Stimulated activated CD8-positive, alpha-beta memory T cell treated with anti-CD3 and anti-CD28 coated beads, Interleukin-15, amount 100 ng/mL, for 4 hours (primary cell): ENCODE results near the gene FTCD.
"Not testable (repeated sequence)": the region's sequence is repeated elsewhere in the genome, so short reads cannot be mapped to it uniquely, and the experiment has no call there.

ENCODE experiments used
- DNase-seq, 2 donors: peaks; one replicate each; pipeline ENCODE4 v3.0.0-alpha.2; 2020; ENCODE audit warnings: low read depth in 2 of 2

Gene FTCD

DNA sequence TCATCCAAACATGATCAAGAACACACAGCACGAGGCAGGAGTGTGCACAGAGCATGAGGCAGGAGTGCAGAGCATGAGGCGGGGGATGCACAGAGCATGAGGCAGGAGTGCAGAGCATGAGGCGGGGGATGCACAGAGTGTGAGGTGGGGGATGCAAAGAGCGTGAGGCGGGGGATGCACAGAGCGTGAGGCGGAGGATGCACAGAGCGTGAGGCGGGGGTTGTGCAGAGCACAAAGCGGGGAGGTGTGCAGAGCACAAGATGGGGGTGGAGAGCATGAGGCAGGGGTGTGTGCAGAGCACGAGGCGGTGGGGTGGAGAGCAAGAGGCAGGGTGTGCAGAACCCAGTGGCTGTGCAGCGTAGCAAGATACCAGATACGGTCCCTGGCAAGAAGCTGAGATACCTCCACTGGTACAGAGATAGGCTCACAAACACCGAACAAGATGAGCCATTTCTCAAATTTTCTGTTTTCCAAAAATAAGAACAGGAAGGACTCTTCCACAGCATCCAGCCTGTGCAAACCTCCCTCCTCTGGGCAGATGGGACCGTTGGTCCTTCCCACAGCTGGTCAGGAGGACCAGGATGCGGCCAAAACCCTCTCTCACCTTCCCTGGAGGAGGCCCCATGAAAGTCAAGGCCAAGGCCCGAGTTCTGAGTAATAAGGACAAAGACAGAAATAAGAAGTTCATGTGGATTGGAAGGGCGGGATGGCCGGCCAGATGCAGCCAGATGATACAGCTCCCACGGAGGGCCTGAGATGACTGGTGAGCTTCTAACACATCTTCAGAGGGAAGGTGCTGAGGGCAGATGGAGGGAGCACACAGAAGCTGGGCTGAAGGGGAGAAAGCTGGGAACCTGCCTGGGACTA is 16.9 kb upstream of the FTCD start:
- no peak for DNase-seq

DNA sequence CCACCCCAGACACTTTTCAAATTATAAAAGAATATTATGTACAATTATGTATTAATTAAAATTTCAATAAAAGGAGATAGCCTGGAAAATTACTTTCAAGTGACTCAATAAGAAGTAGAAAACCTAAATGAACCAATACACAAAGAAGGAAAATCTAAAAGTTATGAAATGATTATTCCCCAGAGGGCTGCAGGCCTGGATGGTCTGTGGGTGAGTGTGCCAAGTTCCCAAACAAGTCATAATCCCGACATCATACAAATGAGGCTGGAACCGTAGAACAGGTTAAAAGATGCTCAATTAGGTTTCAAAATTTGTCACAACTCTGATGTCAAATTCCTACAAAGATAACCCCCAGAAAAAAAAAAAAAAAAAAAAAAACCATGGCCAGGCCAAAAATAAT is 16.2 kb upstream of the FTCD start:
- DNase-seq, result no peak

DNA sequence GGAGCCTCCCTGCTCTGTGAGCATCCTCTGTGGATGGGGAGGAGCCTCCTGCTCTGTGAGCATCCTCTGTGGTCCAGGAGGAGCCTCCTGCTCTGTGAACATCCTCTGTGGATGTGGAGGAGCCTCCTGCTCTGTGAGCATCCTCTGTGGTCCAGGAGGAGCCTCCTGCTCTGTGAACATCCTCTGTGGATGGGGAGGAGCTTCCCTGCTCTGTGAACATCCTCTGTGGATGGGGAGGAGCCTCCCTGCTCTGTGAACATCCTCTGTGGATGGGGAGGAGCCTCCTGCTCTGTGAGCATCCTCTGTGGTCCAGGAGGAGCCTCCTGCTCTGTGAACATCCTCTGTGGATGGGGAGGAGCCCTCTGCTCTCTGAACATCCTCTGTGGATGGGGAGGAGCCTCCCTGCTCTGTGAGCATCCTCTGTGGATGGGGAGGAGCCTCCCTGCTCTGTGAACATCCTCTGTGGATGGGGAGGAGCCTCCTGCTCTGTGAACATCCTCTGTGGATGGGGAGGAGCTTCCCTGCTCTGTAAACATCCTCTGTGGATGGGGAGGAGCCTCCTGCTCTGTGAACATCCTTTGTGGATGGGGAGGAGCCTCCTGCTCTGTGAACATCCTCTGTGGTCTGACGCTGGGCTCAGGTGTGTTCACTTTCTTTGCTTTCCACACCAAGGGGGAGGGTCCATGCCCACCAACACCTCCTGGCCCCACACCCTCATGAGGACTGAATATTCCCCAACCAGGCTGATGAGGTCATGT is 15.2 kb upstream of the FTCD start:
- not testable (repeated sequence) for DNase-seq

DNA sequence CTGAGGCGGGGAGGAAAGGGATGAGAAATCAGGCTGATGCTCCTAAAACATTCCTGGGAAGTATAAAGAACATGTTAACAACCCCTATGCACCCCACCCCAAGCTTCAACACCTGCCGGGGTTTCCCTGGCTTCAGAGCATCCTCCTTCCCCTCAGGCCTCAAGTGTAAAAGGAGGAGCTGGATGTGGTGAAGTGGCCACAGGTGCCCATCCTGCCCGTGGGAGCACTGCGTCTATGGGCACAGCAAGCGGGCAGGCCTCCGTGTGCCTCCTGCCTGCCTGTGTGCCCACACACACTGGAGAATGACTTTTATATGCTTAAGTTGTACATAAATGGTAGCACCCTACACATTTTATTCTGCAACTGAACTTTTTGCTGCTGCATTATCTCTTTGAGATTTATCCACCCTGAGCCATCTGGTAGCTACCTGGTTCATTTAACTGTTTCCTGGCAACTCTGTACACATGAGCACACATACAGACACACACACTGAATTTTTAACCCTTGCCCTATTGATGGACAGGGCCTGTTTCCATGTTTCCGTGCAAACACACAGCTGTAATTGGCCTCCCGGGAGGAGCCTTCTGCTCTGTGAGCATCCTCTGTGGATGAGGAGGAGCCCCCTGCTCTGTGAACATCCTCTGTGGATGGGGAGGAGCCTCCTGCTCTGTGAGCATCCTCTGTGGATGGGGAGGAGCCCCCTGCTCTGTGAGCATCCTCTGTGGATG is 13.4 kb upstream of the FTCD start:
- DNase-seq, result no peak

DNA sequence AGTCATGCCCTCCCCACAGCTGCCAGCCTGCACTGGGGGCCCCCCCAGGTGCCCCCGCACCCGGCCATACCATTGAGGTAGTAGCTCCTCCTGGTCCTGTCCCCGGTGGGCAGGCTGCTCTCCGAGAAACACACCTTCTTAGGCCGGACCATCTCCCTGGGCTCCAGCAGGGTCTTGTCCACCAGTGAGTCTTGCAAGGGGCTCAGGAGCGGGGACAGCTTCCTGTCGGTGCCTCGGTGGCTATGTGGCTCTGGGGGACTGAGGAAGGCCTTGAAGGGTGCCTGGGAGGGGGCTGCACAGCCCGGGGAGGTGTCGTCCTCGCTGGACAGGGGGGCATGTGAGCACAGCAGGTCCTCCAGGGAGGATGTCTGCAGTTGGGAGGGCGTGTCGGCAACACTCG is 12.9 kb upstream of the FTCD start:
- DNase-seq, result no peak

GRCh38 chr21:46165098-46165497 is 9.7 kb upstream of the FTCD start:
- DNase-seq, result no peak

DNA sequence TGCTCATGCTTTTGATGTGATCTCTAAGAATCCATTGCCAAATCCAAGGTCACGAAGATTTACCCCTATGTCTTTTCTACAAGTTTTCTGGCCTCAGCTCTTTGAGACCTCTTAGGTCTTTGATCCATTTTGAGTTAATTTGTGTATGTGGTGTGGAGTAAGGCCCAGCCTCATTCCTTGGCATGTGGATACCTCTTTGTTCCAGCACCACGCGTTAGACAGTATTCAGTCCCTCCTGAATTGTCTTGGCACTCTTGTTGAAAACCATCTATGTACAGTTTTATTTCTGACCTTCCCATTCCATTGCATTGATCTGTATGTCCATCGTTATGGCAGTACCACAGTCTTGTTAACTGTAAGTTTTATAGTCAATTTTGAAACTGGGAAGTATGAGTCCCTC is 8.0 kb upstream of the FTCD start:
- no peak for DNase-seq

GRCh38 chr21:46161633-46162592 is 6.5 kb upstream of the FTCD start:
- no peak for DNase-seq

GRCh38 chr21:46160907-46161632 is 5.7 kb upstream of the FTCD start:
- no peak for DNase-seq

DNA sequence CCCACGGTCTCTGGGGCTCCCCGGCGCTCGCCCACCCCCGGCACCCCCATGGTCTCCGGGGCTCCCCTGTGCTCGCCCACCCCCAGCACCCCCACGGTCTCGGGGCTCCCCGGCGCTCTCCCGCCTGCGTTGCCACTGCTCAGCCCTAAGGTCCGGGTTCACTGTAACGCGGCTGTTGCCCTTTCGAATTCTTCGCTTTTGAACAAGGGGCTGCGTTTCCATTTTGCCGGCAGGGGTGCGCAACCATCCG is 5.2 kb upstream of the FTCD start:
- no peak for DNase-seq

- no peak for DNase-seq
These were observed 4.7 kb upstream of the FTCD start for GRCh38 chr21:46159841-46160656.

- DNase-seq, result no peak
These were observed 4.0 kb upstream of the FTCD start for GRCh38 chr21:46159390-46159789.

DNA sequence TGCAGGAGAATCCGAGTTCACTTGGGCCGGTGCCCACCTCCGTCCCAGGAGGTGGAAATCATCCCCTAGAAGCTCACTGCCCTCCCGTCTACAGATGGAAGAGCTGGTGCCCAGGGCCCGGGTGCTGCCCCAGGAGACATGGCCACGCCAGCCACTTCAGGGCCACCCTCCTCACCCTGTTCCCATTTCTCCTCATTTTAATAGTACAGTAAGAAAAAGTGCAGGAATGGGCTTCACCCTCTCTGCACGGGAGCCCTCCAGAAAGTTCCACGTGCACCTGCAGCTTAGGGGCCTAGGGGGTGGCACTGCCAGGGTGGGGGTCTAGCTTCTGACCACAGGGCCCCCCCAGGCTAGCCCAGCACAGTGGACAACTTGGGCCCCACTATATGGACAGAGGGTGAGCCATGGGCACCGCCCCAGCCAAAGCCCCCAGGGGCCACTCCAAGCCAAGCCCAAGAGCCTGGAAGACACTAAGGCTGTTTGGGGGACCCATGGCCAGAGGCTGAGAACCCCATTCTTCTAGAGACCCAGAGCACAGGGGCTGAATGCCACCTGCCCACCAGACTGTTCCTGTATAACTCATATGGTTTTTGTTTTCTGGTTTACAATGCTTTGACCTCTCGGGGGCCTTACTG is 3.4 kb upstream of the FTCD start:
- DNase-seq, result no peak

- no peak for DNase-seq
These were observed 2.6 kb upstream of the FTCD start for GRCh38 chr21:46157987-46158451.

DNA sequence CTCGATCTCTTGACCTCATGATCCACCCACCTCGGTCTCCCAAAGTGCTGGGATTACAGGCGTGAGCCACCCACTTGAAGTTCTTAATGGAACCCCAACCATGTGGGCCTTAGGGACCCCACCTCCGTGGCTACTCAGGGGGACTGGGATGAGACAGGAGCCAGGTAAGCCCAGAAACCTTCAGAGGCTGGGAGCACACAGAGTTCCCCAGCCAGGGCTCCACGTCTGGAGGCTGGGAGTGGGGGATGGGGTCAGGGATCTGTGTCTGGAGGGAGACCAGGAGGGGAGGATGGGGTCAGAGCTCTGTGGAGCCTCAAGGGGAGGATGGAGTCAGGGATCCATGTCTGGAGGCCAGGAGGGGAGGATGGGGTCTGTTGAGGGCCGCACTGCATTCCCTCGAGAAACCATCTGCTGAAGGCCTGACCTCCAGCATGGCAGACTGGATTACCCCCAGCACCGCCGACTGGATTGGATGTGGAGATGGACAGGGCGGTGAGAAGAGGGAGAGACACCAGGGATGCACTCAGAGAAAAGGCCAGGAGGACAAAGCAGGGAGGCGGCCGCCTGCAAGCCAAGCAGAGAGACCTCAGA is 2.1 kb upstream of the FTCD start:
- DNase-seq, result no peak

DNA sequence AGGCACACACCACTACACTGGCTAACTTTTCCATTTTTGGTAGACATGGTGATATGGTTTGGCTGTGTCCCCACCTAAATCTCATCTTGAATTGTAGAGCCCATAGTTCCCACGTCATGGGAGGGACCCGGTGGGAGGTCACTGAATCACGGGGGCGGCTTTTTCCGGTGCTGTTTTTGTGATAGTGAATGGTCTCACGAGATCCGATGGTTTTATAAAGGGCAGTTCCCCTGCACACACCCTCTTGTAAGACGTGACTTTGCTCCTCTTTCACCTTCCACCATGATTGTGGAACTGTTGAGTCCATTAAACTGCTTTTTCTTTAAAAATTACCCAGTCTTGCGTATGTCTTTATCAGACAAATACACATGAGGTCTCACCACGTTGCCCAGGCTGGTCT is 1.3 kb upstream of the FTCD start:
- no peak for DNase-seq

- no peak for DNase-seq
These were observed 933 bp upstream of the FTCD start for GRCh38 chr21:46156378-46156645.

DNA sequence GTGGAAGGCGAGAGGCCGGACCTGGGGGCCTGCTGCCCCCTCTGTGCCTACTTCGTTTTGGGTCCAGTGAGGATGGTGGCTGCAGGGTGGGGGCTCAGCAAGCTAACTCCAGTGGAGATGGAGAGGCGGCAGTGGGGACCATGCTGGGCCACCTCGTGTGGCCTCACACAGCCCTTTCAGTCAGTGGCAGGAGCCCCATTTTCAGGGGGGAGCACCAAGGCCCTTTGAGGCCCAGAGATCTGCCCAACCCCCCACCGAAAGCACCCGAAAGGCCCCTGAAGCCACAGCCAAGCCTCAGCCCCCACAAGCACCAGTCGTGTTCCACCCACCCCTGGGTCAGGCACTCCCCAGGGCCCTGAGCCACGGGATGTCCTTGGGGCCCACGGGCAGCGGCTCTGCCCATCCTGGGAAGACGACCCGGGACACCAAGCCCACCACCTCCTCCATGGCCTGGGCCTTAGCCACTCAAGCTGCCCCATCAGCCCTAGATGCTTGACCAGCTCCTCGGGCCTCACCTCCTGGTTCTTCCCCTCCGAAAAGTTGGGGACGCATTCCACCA is 345 bp downstream of the FTCD start:
- DNase-seq, result no peak
